Immature natural killer cell (primary cell): ENCODE data around the gene RNF126. TPM values are rescaled to one million over a fixed set of nuclear protein-coding genes. Genes with fewer than 3 reads are reported as not detected.
"Not testable (repeated sequence)": the region's sequence is repeated elsewhere in the genome, so short reads cannot be mapped to it uniquely, and the experiment has no call there.

Experiments
- DNase-seq, 3 donors: peaks; one replicate each; pipeline ENCODE4 v3.0.0; 2022; ENCODE audit warnings: mixed read lengths in 1 of 3
- H3K27ac Mint-ChIP-seq, 6 donors: one replicate each; pipeline ENCODE4 v1.8.0; 2020; ENCODE audit warnings: mixed read lengths in 6 of 6, mild to moderate bottlenecking in 5 of 6, inconsistent platforms in 4 of 6, moderate library complexity in 3 of 6
- H3K27me3 Mint-ChIP-seq, 3 donors: one replicate each; pipeline ENCODE4 v1.8.0; 2020 to 2021; ENCODE audit warnings: low read depth in 3 of 3, mild to moderate bottlenecking in 3 of 3, mixed read lengths in 3 of 3, moderate library complexity in 3 of 3, inconsistent platforms in 1 of 3
- H3K36me3 Mint-ChIP-seq, 3 donors: one replicate each; pipeline ENCODE4 v1.8.0; 2020; ENCODE audit warnings: mixed read lengths in 3 of 3, inconsistent platforms in 2 of 3, mild to moderate bottlenecking in 2 of 3
- H3K4me1 Mint-ChIP-seq, 2 donors: one replicate each; pipeline ENCODE4 v1.8.0; 2020; ENCODE audit warnings: inconsistent platforms in 2 of 2, mild to moderate bottlenecking in 2 of 2, mixed read lengths in 2 of 2, moderate library complexity in 1 of 2
- H3K4me3 Mint-ChIP-seq, 5 donors: one replicate each; pipeline ENCODE4 v1.8.0; 2020; ENCODE audit warnings: mild to moderate bottlenecking in 5 of 5, mixed read lengths in 5 of 5, inconsistent platforms in 3 of 5, moderate library complexity in 3 of 5
- H3K9me3 Mint-ChIP-seq, 6 donors: one replicate each; pipeline ENCODE4 v1.8.0; 2020; ENCODE audit warnings: mild to moderate bottlenecking in 6 of 6, mixed read lengths in 6 of 6, inconsistent platforms in 4 of 6, moderate library complexity in 3 of 6
- polyA plus RNA-seq, 3 donors: library from polyadenylated mRNA; unstranded; fragments of 300-500 nt; fragmentation: Illumina TruSeq; gene quantifications; one replicate each; pipeline ENCODE4 v1.2.3, GENCODE V29; 2021

RNF126 gene
- polyA plus RNA-seq, 3 donors from 2014 or later: 78.7 to 119 (median 94.4) TPM

GRCh38 chr19:629961-630714 lies 32.9 kb downstream of the RNF126 start:
- DNase-seq: no peak
- Mint-ChIP-seq H3K27ac (peak overlapping the region in 1 of 6 donors; percentile 55), H3K4me3 (peak overlapping the region in 1 of 5 donors; percentile 13), H3K4me1 (peaks cover 21 to 38% of the 10 kb centered on the region in 2 donors), H3K27me3 (peaks cover 10 to 16% (median 14%) of the 10 kb centered on the region in 3 donors), H3K9me3 (no peaks in the 10 kb centered on the region), H3K36me3 (peaks cover 5 to 16% (median 16%) of the 10 kb centered on the region in 3 donors)

GRCh38 chr19:629515-629914 lies 33.5 kb downstream of the RNF126 start:
- Mint-ChIP-seq H3K36me3 (peaks cover 5 to 16% (median 16%) of the 10 kb centered on the region in 3 donors), H3K4me1 (peaks cover 21 to 38% of the 10 kb centered on the region in 2 donors), H3K27me3 (peaks cover 10 to 16% (median 14%) of the 10 kb centered on the region in 3 donors)
- not testable (repeated sequence) for DNase-seq, H3K9me3 Mint-ChIP-seq, H3K4me3 Mint-ChIP-seq, H3K27ac Mint-ChIP-seq

GRCh38 chr19:628168-628567 lies 34.8 kb downstream of the RNF126 start:
- Mint-ChIP-seq H3K27me3 (peaks cover 3 to 11% (median 10%) of the 10 kb centered on the region in 3 donors), H3K36me3 (peaks cover 5 to 16% (median 16%) of the 10 kb centered on the region in 3 donors), H3K9me3 (no peaks in the 10 kb centered on the region), H3K27ac (no peak overlapping the region), H3K4me1 (peaks cover 13 to 29% of the 10 kb centered on the region in 2 donors), H3K4me3 (no peak overlapping the region)
- no peak for DNase-seq

GRCh38 chr19:626566-626965 lies 36.4 kb downstream of the RNF126 start:
- H3K4me1 Mint-ChIP-seq: peaks cover 13 to 15% of the 10 kb centered on the region in 2 donors
- not testable (repeated sequence) for H3K9me3 Mint-ChIP-seq, H3K27ac Mint-ChIP-seq, H3K27me3 Mint-ChIP-seq, H3K4me3 Mint-ChIP-seq, DNase-seq
- H3K36me3 Mint-ChIP-seq: peaks cover 5 to 16% (median 16%) of the 10 kb centered on the region in 3 donors

- Mint-ChIP-seq H3K4me1 (peaks cover 8 to 10% of the 10 kb centered on the region in 2 donors), H3K27ac (no peak overlapping the region), H3K36me3 (peaks cover 5 to 16% (median 16%) of the 10 kb centered on the region in 3 donors), H3K4me3 (no peak overlapping the region), H3K9me3 (no peaks in the 10 kb centered on the region), H3K27me3 (peaks cover 0 to 3% (median 3%) of the 10 kb centered on the region in 3 donors)
- no peak for DNase-seq
These were observed 37.8 kb downstream of the RNF126 start for GRCh38 chr19:625257-625656.

GRCh38 chr19:624433-625109 lies 38.4 kb downstream of the RNF126 start:
- Mint-ChIP-seq H3K4me1 (peaks cover 7 to 8% of the 10 kb centered on the region in 2 donors), H3K4me3 (no peak overlapping the region), H3K36me3 (peaks cover 5 to 16% (median 16%) of the 10 kb centered on the region in 3 donors), H3K27me3 (peaks cover 0 to 3% (median 3%) of the 10 kb centered on the region in 3 donors), H3K27ac (no peak overlapping the region), H3K9me3 (no peaks in the 10 kb centered on the region)
- DNase-seq: no peak

- no peak for DNase-seq
- peaks cover 5 to 6% of the 10 kb centered on the region in 2 donors for H3K4me1 Mint-ChIP-seq
- no peak overlapping the region for H3K27ac Mint-ChIP-seq
- H3K36me3 Mint-ChIP-seq: peaks cover 5 to 14% (median 13%) of the 10 kb centered on the region in 3 donors
- H3K27me3 Mint-ChIP-seq: peaks cover 0 to 3% (median 3%) of the 10 kb centered on the region in 3 donors
- no peak overlapping the region for H3K4me3 Mint-ChIP-seq
- H3K9me3 Mint-ChIP-seq: no peaks in the 10 kb centered on the region
These were observed 39.0 kb downstream of the RNF126 start for GRCh38 chr19:623974-624373.

- Mint-ChIP-seq H3K27ac (no peak overlapping the region), H3K36me3 (peaks cover 5 to 9% (median 8%) of the 10 kb centered on the region in 3 donors), H3K4me1 (peaks cover 0 to 2% of the 10 kb centered on the region in 2 donors), H3K27me3 (peaks cover 0 to 6% (median 3%) of the 10 kb centered on the region in 3 donors), H3K4me3 (no peak overlapping the region), H3K9me3 (no peaks in the 10 kb centered on the region)
- DNase-seq: no peak
These were observed 39.7 kb downstream of the RNF126 start for GRCh38 chr19:623175-623916.

- Mint-ChIP-seq H3K4me1 (peaks cover 0 to 2% of the 10 kb centered on the region in 2 donors), H3K27me3 (peaks cover 0 to 6% (median 3%) of the 10 kb centered on the region in 3 donors), H3K36me3 (peaks cover 4 to 7% (median 6%) of the 10 kb centered on the region in 3 donors), H3K9me3 (no peaks in the 10 kb centered on the region), H3K4me3 (no peak overlapping the region), H3K27ac (no peak overlapping the region)
- no peak for DNase-seq
These were observed 40.3 kb downstream of the RNF126 start for GRCh38 chr19:622666-623065.

GRCh38 chr19:621819-622218 lies 41.2 kb downstream of the RNF126 start:
- DNase-seq: no peak
- Mint-ChIP-seq H3K4me1 (peaks cover 0 to 2% of the 10 kb centered on the region in 2 donors), H3K27ac (no peak overlapping the region), H3K9me3 (no peaks in the 10 kb centered on the region), H3K36me3 (peaks cover 5 to 10% (median 6%) of the 10 kb centered on the region in 3 donors), H3K27me3 (peaks cover 0 to 6% (median 3%) of the 10 kb centered on the region in 3 donors), H3K4me3 (no peak overlapping the region)

GRCh38 chr19:621191-621590 lies 41.8 kb downstream of the RNF126 start:
- not testable (repeated sequence) for H3K9me3 Mint-ChIP-seq, H3K36me3 Mint-ChIP-seq, H3K4me3 Mint-ChIP-seq, H3K4me1 Mint-ChIP-seq, DNase-seq, H3K27me3 Mint-ChIP-seq, H3K27ac Mint-ChIP-seq

GRCh38 chr19:620166-620862 lies 42.7 kb downstream of the RNF126 start:
- no peak for DNase-seq
- H3K9me3 Mint-ChIP-seq: no peaks in the 10 kb centered on the region
- no peak overlapping the region for H3K27ac Mint-ChIP-seq
- H3K27me3 Mint-ChIP-seq: peaks cover 0 to 4% (median 3%) of the 10 kb centered on the region in 3 donors
- peaks cover 3 to 13% (median 3%) of the 10 kb centered on the region in 3 donors for H3K36me3 Mint-ChIP-seq
- H3K4me1 Mint-ChIP-seq: peaks cover 3 to 5% of the 10 kb centered on the region in 2 donors
- no peak overlapping the region for H3K4me3 Mint-ChIP-seq
